Keratinocyte (primary cell): ENCODE data around the gene OARD1. TPM values are rescaled to one million over a fixed set of nuclear protein-coding genes. Genes with fewer than 3 reads are reported as not detected.

ENCODE experiments used
- DNase-seq: peaks from one replicate; pipeline ENCODE4 v3.0.0-alpha.2; 2011; ENCODE audit warnings: low read depth, missing footprints, low spot score
- FAIRE-seq: peaks from 2 replicates; lab custom pipeline; 2011; peaks lifted over from hg19 to GRCh38; lab: Jason Lieb, UNC
- H2AFZ ChIP-seq: 2 replicates; pipeline ENCODE4 v1.6.0; 2012; ENCODE audit warnings: low read length, control low read depth, inconsistent platforms; ENCODE audit not compliant: control insufficient read depth
- H3K27ac ChIP-seq: 2 replicates; pipeline ENCODE4 v1.5.1; 2011; ENCODE audit warnings: low read length; ENCODE audit not compliant: control insufficient read depth, insufficient read depth
- H3K27me3 ChIP-seq: 3 replicates; pipeline ENCODE4 v1.6.0; 2011; ENCODE audit warnings: low read length; ENCODE audit not compliant: control insufficient read depth, insufficient read depth; ENCODE audit errors: extremely low read depth
- H3K36me3 ChIP-seq, 2 experiments: 2 replicates in 1 of 2; 3 replicates in 1 of 2; pipeline ENCODE4 v1.5.1; 2011; ENCODE audit warnings: low read length in 2 of 2, mild to moderate bottlenecking in 1 of 2; ENCODE audit not compliant: control insufficient read depth in 2 of 2, insufficient read depth in 2 of 2; ENCODE audit errors: extremely low read depth in 1 of 2
- H3K4me1 ChIP-seq: 3 replicates; pipeline ENCODE4 v1.5.1; 2011; ENCODE audit warnings: low read length; ENCODE audit not compliant: control insufficient read depth, insufficient read depth; ENCODE audit errors: extremely low read depth
- H3K4me2 ChIP-seq: 3 replicates; pipeline ENCODE4 v1.6.0; 2011; ENCODE audit warnings: low read depth, low read length; ENCODE audit not compliant: control insufficient read depth, insufficient read depth; ENCODE audit errors: extremely low read depth
- H3K4me3 ChIP-seq, 3 experiments: fragments of 200-600 bp in 1 of 3; sonication (generic) in 1 of 3; 2 replicates in 2 of 3; 3 replicates in 1 of 3; pipeline ENCODE4 v1.5.1; 2011 to 2016; ENCODE audit warnings: low read length in 3 of 3, mild to moderate bottlenecking in 3 of 3, control low read depth in 2 of 3, inconsistent platforms in 1 of 3, low read depth in 1 of 3, mixed read lengths in 1 of 3, mixed run types in 1 of 3, moderate library complexity in 1 of 3; ENCODE audit not compliant: control insufficient read depth in 2 of 3, insufficient read depth in 2 of 3; ENCODE audit errors: extremely low read depth in 1 of 3
- H3K79me2 ChIP-seq: 2 replicates; pipeline ENCODE4 v1.6.0; 2012; ENCODE audit warnings: low read length; ENCODE audit not compliant: control insufficient read depth, insufficient read depth
- H3K9ac ChIP-seq: 3 replicates; pipeline ENCODE4 v1.6.0; 2011; ENCODE audit warnings: low read length; ENCODE audit not compliant: control insufficient read depth, insufficient read depth; ENCODE audit errors: extremely low read depth
- H3K9me1 ChIP-seq: 3 replicates; pipeline ENCODE4 v1.6.0; 2011; ENCODE audit warnings: low read length; ENCODE audit not compliant: control insufficient read depth, insufficient read depth; ENCODE audit errors: extremely low read depth
- H3K9me3 ChIP-seq: 2 replicates; pipeline ENCODE4 v1.5.1; 2012; ENCODE audit warnings: low read depth, low read length; ENCODE audit not compliant: control insufficient read depth
- H4K20me1 ChIP-seq: 3 replicates; pipeline ENCODE4 v1.6.0; 2011; ENCODE audit warnings: low read length; ENCODE audit not compliant: control insufficient read depth, insufficient read depth; ENCODE audit errors: extremely low read depth
- CTCF ChIP-seq, 3 experiments: IDR thresholded peaks in 1 of 3; conservative IDR thresholded peaks in 1 of 3; optimal IDR thresholded peaks in 1 of 3; 2 replicates in 2 of 3; 3 replicates in 1 of 3; pipeline versions ENCODE3 to v1.5.1; 2011; ENCODE audit warnings: low read length in 3 of 3, mild to moderate bottlenecking in 3 of 3, moderate library complexity in 2 of 3, control low read depth in 1 of 3, inconsistent platforms in 1 of 3; ENCODE audit not compliant: insufficient read depth in 2 of 3; ENCODE audit errors: extremely low read depth in 1 of 3
- EZH2 ChIP-seq: IDR thresholded peaks from one replicate; pipeline ENCODE4 v1.6.1; 2012; ENCODE audit warnings: inconsistent platforms, mild to moderate bottlenecking, low read length, moderate library complexity
- dilution Hi-C: fragments of 300-500 bp; cut with MboI; formaldehyde crosslinking; loops from one replicate; pipeline ENCODE4 v1.7.0; 2020; ENCODE audit warnings: low sequenced_read_pairs; ENCODE audit not compliant: extremely low pct_ligation_motif_present
- polyA plus RNA-seq, 5 experiments: library from polyadenylated mRNA; depleted of rRNA in 3 of 5; stranded (reverse) in 3 of 5; stranded (forward) in 1 of 5; unstranded in 1 of 5; fragments of >200 nt; gene quantifications; 1 replicate in 1 of 5; 2 replicates in 3 of 5; 3 replicates in 1 of 5; pipeline versions ENCODE4 v1.2.1 to v1.2.3, GENCODE V29; 2011 to 2012; ENCODE audit warnings: missing spikeins in 2 of 5, low read depth in 1 of 5, low replicate concordance in 1 of 5

The OARD1 gene
- polyA plus RNA-seq, 1 donor (not counting 4 experiments of a cell fraction or from before 2014, with no cell fraction given): 20.3 TPM

GRCh38 chr6:41075651-41076626, 3.8 kb upstream of the OARD1 start:
- no peak for TF ChIP-seq EZH2
- no peak for TF ChIP-seq CTCF (optimal IDR thresholded peaks at IDR 0.05 in 1 of 3, IDR thresholded peaks at IDR 0.05 in 1 of 3, conservative IDR thresholded peaks at IDR 0.05 in 1 of 3; ENCODE audit: extremely low read depth in 1 of 3, insufficient read depth in 2 of 3, low read length in 3 of 3)
- Histone ChIP-seq H4K20me1 (no peaks in the 10 kb centered on the region), H3K27me3 (no peaks in the 10 kb centered on the region), H3K4me3 (no peak overlapping the region), H3K27ac (no peak overlapping the region), H3K79me2 (peaks cover 65% of the 10 kb centered on the region), H3K9me3 (no peaks in the 10 kb centered on the region), H3K4me1 (peaks cover 11% of the 10 kb centered on the region), H3K9ac (no peak overlapping the region), H3K9me1 (no peaks in the 10 kb centered on the region), H2AFZ (no peak overlapping the region), H3K36me3 (peaks cover 11 to 17% of the 10 kb centered on the region in 2 experiments), H3K4me2 (peak overlapping the region; percentile 88)
- FAIRE-seq (no peak), DNase-seq (no peak)
- dilution Hi-C loops: loop anchor here (25.0 kb wide), 1 partner anchor 111 kb away; no protein-coding TSS in a partner anchor

- Histone ChIP-seq H3K9ac (peak overlapping the region; percentile 93), H3K9me1 (no peaks in the 10 kb centered on the region), H3K9me3 (no peaks in the 10 kb centered on the region), H3K27me3 (no peaks in the 10 kb centered on the region), H4K20me1 (no peaks in the 10 kb centered on the region), H3K4me3 (peak overlapping the region; percentile 61 to 88 (median 68)), H3K4me1 (peaks cover 11% of the 10 kb centered on the region), H3K36me3 (peaks cover 4 to 8% of the 10 kb centered on the region in 2 experiments), H3K79me2 (peaks cover 60% of the 10 kb centered on the region), H3K27ac (peak overlapping the region; percentile 87), H3K4me2 (peak overlapping the region; percentile 88), H2AFZ (no peak overlapping the region)
- DNase-seq (no peak), FAIRE-seq (no peak)
- dilution Hi-C loops: loop anchor here (25.0 kb wide), 1 partner anchor 112 kb away; no protein-coding TSS in a partner anchor
- no peak for TF ChIP-seq CTCF (optimal IDR thresholded peaks at IDR 0.05 in 1 of 3, IDR thresholded peaks at IDR 0.05 in 1 of 3, conservative IDR thresholded peaks at IDR 0.05 in 1 of 3; ENCODE audit: extremely low read depth in 1 of 3, insufficient read depth in 2 of 3, low read length in 3 of 3)
- TF ChIP-seq EZH2: no peak
Measured at GRCh38 chr6:41074692-41075436, 2.7 kb upstream of the OARD1 start.
